Measurements from ENCODE around the gene AIP.
A peak's percentile ranks its signal among the peaks of the same experiment; 100 is the strongest.

Gene AIP

DNA sequence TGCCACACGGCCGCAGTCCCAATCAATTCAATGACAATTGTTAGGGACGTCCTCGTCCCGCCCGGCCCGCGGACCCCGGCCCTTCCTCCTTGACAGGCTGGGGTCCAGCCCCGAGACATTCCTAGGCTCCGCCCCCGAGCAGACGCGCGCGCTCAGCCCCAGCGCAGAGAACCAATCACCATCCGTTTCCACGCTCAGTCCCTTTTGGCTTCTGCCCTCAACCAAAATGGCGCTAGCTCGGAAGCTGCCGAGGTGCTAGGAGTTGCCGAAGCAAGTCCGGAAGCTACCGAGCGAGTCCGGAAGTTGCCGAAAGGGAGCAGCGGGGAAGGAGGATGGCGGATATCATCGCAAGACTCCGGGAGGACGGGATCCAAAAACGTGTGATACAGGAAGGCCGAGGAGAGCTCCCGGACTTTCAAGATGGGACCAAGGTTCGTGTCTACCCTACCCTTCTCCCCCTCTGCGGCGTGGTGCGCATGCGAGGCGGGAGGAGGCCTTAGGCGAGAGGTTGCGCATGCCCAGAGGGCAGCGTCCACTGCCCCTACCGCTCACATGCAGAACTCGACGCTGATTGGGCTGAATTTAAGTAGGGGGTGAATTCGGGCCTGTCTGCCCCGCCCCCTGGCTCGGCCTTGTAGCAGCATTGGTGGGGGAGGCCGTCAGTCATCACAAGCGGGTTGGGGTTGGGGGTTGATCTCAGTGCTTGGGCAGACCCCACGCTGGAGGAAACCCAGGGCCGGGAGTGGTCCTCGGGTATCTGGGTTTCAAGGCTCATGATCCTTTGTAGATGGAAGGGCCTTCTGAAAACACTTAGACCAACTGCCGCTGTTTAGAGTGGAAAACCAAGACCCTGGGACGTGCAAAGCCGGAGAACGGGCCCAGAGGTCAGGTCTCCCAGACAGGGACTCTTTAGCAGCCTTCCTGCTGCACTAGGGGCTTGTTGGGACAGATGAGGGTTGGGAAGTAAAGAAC is at the start of gene AIP:
Gene AIP (plus strand): TSS at position 200 of the 972 bp plus-strand sequence. CDS start 133 bp downstream, at position 333.
- peak; percentile 91 for DNase-seq

DNA sequence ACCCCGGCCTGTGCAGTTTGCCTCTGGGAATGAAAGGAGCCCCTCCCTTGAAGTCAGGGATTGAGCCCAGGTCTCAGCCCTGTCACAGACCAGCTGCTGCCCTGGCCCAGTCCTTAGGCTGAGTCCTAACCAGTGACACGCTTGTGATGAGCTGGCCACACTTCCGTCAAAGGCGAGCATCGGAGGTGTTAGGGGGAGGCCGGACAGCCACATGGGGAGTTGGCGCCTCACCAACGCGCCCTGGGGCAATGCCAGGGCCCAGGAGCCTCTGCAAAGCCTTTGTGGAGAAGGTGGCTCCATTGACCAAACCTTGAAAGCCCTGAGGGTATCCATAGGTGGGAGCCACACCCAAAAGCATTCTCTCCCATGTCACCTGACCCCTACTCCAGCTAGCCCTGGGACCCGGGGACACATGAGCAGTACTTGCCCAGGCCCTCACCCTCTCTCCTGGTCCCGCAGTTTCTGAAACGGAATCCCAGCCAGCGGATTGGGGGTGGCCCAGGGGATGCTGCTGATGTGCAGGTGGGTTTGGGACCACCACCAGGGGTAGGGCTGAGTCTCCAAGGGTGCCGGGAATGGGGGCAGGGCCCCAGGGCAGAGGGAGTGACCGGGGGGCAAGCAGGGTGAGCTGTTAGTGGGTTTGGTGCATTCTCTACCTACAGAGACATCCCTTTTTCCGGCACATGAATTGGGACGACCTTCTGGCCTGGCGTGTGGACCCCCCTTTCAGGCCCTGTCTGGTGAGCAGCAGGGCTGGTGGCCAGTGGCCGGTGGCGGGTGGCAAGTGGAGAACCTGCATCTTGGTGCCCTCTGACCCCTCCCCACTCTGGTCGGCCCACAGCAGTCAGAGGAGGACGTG is 49.1 kb upstream of the AIP start:
- no peak for DNase-seq

DNA sequence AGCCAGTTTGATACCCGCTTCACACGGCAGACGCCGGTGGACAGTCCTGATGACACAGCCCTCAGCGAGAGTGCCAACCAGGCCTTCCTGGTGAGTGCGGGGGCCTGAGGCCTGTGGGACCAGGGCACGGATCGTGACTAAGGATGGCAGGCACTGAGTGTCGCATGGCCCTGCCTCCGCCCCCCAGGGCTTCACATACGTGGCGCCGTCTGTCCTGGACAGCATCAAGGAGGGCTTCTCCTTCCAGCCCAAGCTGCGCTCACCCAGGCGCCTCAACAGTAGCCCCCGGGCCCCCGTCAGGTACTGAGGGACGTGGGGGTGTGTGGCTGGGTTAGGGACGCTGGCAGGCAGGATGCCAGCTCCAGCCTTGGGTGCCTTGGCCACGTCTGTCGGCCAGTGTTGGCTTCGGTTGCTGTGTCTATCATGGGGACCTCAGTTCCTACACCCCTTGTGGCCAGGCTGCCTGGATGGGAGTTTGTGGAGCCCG is 48.4 kb upstream of the AIP start:
- DNase-seq = no peak

DNA sequence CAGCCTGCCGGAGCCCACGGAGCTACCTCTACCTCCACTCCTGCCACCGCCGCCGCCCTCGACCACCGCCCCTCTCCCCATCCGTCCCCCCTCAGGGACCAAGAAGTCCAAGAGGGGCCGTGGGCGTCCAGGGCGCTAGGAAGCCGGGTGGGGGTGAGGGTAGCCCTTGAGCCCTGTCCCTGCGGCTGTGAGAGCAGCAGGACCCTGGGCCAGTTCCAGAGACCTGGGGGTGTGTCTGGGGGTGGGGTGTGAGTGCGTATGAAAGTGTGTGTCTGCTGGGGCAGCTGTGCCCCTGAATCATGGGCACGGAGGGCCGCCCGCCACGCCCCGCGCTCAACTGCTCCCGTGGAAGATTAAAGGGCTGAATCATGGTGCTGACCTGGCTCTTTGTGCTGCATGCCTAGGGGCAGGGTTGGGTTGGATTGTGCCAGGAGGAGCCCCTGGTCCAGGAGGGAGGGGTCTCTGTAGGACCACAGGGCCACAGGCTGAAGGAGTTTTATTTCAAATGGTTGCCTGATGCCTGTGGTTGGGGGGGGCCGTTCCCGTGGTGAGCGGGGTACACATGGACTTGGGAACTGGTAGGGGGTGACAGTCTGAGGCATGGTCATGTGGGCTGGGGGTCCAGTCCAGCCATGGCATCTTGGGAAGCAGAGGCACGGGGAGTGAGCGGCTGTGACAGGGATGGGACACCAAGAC is 47.6 kb upstream of the AIP start:
- no peak for DNase-seq

DNA sequence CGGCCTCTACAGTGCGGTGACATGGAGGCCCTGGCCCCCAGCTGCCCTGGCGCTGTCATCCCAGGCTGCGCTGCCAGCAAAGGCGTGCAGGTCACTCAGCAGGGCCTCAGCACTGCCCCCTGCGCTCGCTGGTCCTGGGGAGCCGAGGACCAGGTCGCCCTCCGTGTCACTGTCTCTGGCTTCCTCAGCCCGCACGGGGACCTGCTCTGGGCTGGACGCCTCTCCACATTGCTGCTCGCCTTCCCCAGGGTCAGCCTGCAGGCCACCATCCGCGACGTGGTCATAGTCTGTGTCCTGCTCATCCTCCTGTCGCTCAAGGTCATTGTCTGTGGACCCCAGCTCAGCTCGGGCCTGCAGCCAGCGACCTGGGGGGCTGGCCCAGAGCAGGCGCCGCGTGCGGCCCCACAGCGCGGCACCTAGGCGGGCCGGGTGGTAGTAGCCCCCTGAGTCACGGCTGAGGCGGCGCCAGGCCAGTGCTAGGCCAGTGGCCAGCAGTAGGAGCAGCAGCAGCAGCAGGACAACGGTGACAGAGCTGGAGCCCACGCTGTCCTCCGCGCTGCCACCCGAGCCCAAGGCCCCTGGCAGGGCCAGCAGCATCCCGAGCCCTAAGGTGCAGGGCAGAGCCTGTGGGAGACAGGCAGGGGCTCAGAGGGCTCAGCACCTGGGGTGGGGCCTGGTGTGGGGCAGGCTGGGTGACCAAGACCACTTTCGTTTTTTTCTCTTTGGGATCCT is 46.9 kb upstream of the AIP start:
- DNase-seq = no peak

DNA sequence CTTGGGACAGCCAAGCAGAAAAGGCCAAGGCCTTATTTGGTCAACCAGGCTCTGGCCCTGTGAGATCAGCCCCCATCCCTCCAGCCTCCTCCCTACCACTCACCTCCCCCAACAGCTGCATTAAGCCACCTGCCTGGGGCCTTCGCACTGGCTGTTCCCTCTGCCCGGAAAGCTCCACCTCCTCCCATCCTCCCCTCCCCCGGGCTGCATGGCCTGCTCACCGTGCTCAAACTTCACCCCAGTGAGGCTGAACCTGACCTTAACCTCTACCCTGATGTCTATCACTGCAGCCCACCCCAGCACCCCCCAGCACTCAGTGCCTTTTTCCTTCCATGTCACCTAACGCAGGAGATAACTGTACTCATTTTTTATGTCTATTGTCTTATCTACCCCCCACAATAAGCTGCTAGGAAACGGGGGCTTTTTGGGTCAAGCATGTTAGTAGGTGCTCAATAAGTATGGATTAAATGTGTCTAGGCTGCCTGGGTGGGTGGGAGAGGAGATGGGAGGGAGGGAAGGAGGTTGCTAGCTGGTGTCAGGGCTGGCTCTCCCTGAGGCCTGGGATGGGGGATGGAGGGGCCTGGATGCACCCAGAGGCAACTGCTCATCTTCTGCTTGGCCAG is 46.3 kb upstream of the AIP start:
- no peak for DNase-seq

DNA sequence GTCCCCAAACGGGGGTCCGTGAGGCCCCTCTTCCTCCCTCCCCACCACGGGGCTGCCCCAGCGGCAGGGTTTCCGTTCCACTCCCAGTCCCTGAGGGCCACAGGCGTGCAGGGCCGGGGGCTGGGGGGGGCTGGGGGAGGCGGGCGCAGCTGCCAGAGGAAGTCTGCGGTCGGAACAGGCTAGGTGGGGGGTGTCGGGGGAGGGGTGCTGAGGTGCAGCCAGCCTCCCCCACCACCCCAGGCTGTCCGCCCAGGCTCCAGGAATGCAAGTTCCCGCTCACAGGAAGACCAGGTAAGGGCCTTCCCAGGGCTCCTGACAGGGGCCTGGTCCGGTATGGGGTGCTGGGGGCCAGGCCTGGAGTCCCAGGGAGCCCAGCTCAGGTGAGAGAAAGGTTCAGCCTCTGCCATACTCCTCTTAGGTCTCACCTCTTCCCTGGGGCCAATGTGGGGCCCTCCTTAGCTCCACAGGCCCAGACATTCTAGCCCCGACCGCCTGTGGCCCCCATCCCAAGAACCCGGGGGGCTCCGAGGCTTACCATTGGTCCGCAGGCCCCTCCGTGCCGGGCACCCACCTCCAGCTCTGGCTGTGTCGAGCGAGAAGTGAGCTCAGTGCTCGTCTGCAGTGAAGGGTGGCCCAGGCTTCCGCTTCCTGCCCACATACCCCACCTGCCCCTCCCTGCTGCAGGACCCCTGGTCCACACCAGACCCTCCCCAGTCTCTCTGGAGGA is 45.6 kb upstream of the AIP start, which contains the start of gene PTPRCAP:
Gene PTPRCAP (minus strand): TSS at position 601 of the 727 bp plus-strand sequence. CDS start 63 bp downstream, at position 538.
- DNase-seq = no peak

DNA sequence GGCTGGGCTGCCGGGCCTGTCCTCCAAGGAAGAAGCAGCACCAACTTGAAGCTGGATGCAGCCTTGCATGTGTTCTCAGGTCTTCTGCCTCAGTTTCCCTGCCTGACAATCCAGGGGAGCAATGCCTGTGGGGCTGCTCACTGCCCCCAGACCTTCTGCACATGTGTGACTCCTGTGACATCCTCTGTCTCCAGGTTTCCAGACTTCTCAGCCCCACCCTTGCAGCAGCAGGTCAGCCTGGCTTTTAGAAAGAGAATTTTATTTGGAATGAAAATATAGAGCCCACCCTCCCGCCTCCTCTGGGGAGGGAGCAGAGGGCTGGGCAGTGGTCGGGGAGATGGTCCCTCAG is 45.0 kb upstream of the AIP start:
- no peak for DNase-seq

DNA sequence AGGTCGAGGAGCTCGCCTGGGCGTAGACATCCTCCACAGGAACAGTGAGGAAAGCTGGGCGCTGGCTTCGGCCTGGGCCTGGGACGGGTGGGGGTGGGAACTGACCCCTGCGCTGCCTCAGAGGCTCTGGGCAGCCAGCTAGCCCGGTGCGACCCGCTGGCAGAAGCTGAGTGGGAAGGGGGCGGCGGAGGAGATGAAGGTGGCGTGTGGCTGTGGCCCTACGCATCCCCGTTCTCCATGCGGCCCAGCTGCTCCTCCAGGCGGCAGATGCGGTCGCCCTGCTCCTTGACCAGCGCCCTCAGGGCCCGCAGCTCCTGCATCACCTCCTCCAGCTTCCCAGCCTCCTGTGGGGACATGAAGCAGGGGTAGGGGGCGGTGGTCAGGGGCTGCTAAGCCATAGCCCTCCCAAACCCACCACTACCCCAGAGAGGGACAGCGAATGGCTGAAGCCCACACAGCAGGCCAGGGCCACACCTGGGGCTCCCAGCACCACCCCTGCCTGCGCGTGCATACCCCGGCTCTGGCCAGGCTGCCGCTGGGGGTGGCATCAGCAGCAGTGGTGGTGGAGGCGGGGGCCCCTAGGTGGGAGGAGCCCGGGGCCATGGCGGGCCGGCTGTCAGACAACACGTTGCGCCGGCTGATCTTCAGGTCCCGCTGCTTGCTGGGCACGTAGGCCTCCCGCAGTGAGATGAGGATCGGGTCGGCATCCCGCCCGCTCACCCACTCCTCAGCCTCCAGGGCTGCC is 44.5 kb upstream of the AIP start:
- DNase-seq = no peak

DNA sequence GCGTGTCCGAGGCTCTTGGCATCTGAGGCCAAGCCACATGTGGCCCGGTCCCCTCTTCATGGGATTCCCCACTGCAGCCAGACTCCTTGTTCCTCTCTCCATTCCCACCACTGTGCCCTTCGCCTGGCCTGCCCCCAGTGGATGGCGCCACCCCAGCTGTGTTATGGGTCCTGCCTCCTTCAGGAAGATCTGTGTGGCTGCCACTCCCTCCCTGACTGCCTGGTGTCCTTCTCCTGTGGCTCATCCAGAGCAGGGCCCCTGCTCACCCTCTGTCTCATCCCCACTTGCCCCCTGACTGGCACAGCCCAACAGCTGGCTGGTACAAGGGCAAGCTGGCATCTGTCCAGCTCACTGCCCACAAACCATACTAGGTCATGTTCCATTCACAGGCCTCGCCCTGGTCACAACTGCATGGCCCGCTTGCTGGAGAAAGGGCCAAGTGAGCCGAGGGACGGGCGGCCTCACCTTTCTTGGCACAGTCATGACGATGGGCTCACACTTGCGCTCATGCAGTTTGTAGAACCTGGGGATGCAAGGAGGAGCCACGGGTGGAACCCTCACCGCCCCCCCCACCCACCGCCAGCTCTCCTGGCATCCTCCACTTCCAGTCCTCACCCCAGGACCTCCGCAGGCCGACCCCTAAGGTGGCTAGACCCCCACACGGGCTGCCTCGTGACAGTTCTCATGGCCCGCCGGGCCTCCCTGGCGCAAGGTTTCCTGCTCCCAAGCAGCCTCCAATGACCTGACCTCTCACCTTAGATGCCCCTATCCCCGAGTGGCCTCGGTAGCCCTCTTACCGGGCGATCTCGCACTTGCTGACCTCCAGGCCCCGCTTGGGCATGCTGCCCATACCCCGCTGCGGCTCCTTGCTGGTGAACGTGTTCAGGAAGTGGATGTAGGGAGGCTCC is 43.3 kb upstream of the AIP start:
- no peak for DNase-seq

DNA sequence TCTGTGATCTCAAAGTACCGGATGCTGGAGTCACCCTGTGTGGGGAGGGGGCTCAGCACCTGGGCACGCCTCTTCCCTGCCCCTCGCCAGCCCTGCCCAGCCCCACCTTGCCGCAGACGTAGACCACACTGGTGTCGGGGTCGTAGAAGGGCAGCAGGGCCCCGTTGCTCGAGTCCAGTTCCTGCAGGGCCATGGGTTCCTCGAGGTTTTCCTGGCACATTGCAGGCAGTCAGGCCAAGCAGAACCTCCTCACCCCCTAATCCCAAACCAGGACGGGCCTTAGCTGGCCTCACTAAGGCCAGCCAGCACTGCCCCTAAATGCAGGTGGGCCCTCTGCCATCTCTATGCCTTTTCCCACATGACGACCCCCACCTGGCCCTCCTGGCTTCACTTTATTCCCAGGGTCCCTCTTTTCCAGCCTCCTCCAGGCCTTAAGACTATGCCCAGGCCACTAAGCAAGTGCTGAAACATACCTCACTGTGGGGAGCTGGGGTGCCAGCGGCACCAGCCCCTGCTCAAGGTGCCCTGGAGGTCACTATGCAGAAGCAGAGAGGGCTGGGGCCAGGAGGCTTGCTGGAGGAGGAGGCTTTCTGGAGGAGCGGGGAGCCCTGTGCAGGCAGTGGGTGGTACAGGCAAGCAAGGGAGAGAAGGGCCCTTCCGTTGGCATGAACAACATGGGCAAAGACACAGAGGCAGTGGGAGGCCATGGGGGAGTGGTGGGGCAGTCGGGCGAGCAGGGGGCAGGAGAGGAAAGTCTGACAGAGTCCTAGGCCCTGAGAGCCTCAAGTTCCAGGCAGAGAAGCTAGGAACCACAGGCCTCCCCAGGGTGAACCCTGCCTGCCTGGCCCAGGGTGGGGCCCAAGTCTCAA is 42.4 kb upstream of the AIP start:
- DNase-seq = no peak

DNA sequence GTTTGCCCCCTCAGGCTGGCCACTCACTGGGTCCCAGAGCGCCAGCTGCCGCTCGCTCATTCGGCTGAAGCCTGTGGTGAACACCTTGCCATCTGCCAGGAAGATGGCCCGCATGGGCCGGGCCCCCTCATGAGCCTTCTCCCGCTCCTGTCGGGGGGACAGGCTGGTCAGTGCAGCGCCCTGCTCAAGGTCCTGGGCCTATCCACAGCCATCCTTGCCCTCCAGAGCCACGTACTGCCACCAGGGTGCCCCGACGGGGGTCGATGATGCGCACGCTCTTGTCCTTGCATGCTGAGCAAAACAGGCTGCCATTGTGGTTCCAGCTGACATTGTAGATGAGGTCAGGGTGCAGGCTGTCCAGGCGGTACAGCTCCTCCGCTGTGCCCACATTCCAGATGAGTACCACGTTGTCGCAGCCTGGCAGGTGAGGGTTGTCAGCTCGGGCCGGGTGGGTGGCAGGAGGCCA is 41.7 kb upstream of the AIP start:
- DNase-seq = no peak

DNA sequence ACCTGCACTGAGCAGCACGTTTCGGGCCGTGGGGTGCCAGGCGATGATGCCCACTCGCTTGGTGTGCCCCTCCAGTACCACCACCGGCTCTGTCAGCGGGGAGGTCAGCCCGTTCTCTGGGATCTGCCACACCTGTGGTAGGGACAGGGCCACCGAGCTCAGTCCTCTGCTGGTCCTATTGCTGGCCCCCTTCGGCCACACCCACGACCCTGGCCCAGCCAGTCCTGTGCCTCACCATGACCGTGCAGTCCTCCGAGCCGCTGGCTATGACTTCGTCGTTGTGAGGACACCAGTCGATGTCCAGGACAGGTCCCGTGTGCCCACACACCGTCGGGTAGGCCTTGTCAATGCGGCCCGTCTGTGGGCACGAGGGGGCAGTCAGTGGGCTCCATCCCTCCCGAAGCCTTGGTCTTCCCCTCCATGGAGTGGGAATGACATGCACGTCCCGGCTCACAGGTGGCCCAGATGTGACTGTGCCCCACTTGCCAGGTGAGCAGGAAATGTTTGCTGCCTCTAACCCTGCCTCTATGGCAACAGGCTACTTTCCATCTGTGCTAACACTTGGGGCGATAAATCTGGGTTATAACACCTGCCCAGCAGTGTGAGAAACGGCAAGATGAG is 41.0 kb upstream of the AIP start:
- no peak for DNase-seq

DNA sequence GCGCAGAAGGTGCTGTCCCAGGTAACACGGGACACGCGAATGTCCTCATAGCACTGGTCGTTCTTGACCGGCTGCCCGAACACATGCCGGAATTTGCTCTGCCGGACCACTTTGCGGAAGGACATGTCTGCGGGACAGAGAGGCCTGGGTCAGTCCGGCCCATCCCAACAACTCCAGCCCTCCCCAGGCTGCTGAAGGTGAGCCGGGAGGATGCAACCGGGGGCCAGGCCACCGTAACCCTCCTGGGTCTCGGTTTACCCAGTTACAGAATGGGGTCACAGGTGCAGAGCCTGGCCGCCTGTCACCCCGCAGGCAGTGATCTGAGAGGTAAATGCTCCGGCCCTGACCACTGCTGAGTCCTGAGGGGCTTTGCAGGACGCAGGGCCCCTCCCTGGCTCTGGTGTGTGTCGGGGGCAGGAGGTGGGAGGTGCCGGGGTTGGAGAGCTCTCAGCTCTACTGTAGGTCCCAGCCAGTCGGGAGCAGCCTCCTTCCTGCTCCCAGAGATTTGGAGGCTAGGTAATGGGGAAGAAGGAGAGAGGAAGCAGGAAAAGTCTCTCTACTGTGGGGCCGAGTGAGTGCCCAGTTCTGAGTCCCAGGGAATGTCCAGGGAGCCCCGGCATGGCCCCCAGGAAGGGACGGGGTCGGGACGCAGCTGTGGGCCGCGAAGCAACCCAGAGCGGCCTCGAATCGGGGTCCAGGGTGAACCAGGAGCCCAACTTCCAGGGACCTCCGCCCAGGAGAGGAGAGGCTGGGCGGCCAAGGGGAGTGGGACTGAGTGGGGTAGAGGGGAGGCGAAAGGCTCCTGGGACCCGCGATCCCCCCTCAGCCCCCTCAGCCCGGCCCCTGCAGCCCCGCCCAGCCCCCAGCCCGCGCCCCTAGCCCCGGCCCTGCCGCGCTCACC is 40.1 kb upstream of the AIP start:
- no peak for DNase-seq

DNA sequence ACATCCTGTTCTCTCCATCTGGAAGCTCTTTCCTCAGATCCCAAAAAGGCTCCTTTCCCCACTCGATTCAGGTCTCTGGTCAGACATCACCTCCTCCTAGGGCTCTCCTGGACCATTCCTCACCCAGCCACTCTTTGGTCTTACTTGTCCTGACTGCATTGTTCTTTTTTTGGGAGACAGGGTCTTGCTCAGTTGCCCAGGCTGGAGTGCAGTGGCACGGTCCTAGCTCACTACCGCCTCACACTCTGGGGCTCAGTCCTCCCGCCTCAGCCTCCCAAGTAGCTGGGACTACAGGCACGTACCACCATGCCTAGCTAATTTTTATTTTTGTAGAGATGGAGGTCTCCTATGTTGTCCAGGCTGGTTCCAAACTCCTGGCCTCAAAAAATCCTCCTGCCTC is 37.3 kb upstream of the AIP start:
- DNase-seq = no peak

DNA sequence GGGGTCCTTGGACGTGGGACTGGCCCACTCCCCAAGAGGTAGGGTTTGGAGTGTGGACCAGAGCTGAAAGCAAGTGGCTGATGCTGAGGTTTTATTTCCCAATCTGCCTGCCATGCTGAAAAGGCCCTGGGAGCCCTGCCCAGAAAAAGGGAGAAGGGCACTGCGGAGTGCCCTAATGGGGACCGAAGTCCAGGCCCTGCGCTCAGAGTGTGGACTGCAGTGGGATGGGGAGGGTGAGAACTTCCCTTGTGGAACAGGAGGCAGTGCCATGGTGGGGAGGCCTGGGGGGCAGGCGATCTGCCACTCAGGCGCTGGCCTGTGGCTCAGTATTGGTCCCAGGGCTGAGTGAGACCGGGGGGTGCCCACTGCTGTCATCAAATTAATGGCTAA is 34.6 kb upstream of the AIP start:
- DNase-seq = no peak
